GM12878 (cell line): ENCODE data around the gene RARA. TPM values are rescaled to one million over a fixed set of nuclear protein-coding genes. Genes with fewer than 3 reads are reported as not detected.

Source experiments
- ATAC-seq: fragments of 200-7000 bp; cut with Tn5 transposase; 3 replicates; pipeline ENCODE4 v1.9.1; 2020; ENCODE audit warnings: mild to moderate bottlenecking, moderate library complexity
- BruUV-seq: library from RNA; stranded (reverse); fragments of 400-500 nt; replicated peaks from 2 replicates; lab custom pipeline; 2021; lab: Mats Ljungman, UMichigan
- CTCF ChIA-PET: fragments of 300-600 bp; sonication (Branson Sonifier 250); formaldehyde crosslinking; extraction: SDS; loops from one replicate; lab custom pipeline; 2021; ENCODE audit warnings: inconsistent platforms; lab: Yijun Ruan, JAX
- POLR2A ChIA-PET: fragments of 350-600 bp; formaldehyde crosslinking; extraction: SDS; loops from one replicate; lab custom pipeline; 2021; ENCODE audit warnings: inconsistent platforms; lab: Charles Lee
- RAD21 ChIA-PET: fragments of 300-600 bp; sonication (Branson Sonifier 250); formaldehyde crosslinking; loops from one replicate; lab custom pipeline; 2023; ENCODE audit warnings: antibody characterized with exemption; ENCODE audit not compliant: unreplicated experiment; lab: Charles Lee
- SMC1A ChIA-PET: fragments of 300-600 bp; sonication (Branson Sonifier 250); formaldehyde crosslinking; loops from one replicate; lab custom pipeline; 2023; ENCODE audit not compliant: unreplicated experiment, uncharacterized antibody; lab: Charles Lee
- DNase-seq: peaks from one replicate; pipeline ENCODE4 v3.0.0-alpha.2; 2011; ENCODE audit warnings: low read depth, low spot score
- FAIRE-seq: peaks from 3 replicates; lab custom pipeline; 2011; peaks lifted over from hg19 to GRCh38; lab: Jason Lieb, UNC
- H2AFZ ChIP-seq: 2 replicates; pipeline ENCODE4 v1.6.0; 2011; ENCODE audit warnings: low read depth, low read length, control low read depth; ENCODE audit not compliant: control insufficient read depth
- H3K27ac ChIP-seq: 2 replicates; pipeline ENCODE4 v1.5.1; 2011; ENCODE audit warnings: control low read depth; ENCODE audit not compliant: control insufficient read depth, insufficient read depth
- H3K27me3 ChIP-seq, 2 experiments: replicated peaks in 1 of 2; 2 replicates each; pipeline versions ENCODE4 v1.6.0 to v1.6.1; 2011; ENCODE audit warnings: low read length in 1 of 2; ENCODE audit not compliant: control insufficient read depth in 2 of 2, insufficient read depth in 2 of 2
- H3K36me3 ChIP-seq, 2 experiments: 2 replicates each; pipeline ENCODE4 v1.5.1; 2011; ENCODE audit warnings: low read length in 1 of 2; ENCODE audit not compliant: control insufficient read depth in 2 of 2, insufficient read depth in 2 of 2
- H3K4me1 ChIP-seq: 2 replicates; pipeline ENCODE4 v1.6.1; 2011; ENCODE audit warnings: mild to moderate bottlenecking, low read length, moderate library complexity, mixed read lengths; ENCODE audit not compliant: control insufficient read depth, insufficient read depth
- H3K4me2 ChIP-seq: 2 replicates; pipeline ENCODE4 v1.6.0; 2011; ENCODE audit warnings: control low read depth; ENCODE audit not compliant: control insufficient read depth, insufficient read depth
- H3K4me3 ChIP-seq: fragments of 200-600 bp; sonication (generic); 2 replicates; pipeline ENCODE4 v1.5.1; 2016
- H3K79me2 ChIP-seq: 2 replicates; pipeline ENCODE4 v1.6.0; 2011; ENCODE audit warnings: low read length; ENCODE audit not compliant: control insufficient read depth, insufficient read depth
- H3K9ac ChIP-seq: 2 replicates; pipeline ENCODE4 v1.8.0; 2011; ENCODE audit warnings: low read length, control low read depth, mixed read lengths; ENCODE audit not compliant: control insufficient read depth, insufficient read depth
- H3K9me3 ChIP-seq: replicated peaks from 3 replicates; pipeline ENCODE4 v1.5.1; 2011; ENCODE audit warnings: mild to moderate bottlenecking, low read length; ENCODE audit not compliant: control insufficient read depth, insufficient read depth
- H4K20me1 ChIP-seq: 2 replicates; pipeline ENCODE4 v1.6.0; 2011; ENCODE audit not compliant: control insufficient read depth, insufficient read depth
- CEBPB ChIP-seq, 2 experiments: fragments of 150-350 bp in 1 of 2; IDR thresholded peaks; 2 replicates each; pipeline ENCODE4 v1.6.1; 2012 to 2014; ENCODE audit warnings: low read depth in 2 of 2, low read length in 2 of 2, borderline replicate concordance in 1 of 2, inconsistent platforms in 1 of 2
- E2F8 ChIP-seq: fragments of 450-650 bp; IDR thresholded peaks from 2 replicates; pipeline ENCODE4 v1.6.1; 2018; ENCODE audit warnings: mild to moderate bottlenecking, low read depth, moderate library complexity; ENCODE audit not compliant: partially characterized antibody
- MYB ChIP-seq: fragments of 150-350 bp; IDR thresholded peaks from 2 replicates; pipeline ENCODE4 v1.6.1; 2014; ENCODE audit warnings: mild to moderate bottlenecking, low read depth, low read length, borderline replicate concordance
- NRF1 ChIP-seq: conservative IDR thresholded peaks from 2 replicates; pipeline ENCODE4 v1.6.1; 2011; ENCODE audit warnings: mild to moderate bottlenecking, low read depth, low read length, improper control_type of control experiment
- POLR2A ChIP-seq: IDR thresholded peaks from 2 replicates; pipeline ENCODE4 v1.6.1; 2011; ENCODE audit warnings: low read depth, mild to moderate bottlenecking, low read length
- WGBS: methylation state at CpG from one replicate; pipeline ENCODE4 v1.1.6; 2016; ENCODE audit warnings: low lambda C conversion rate; ENCODE audit not compliant: insufficient replicate concordance, insufficient coverage; ENCODE audit errors: missing lambda C conversion rate; 5-methylcytosine and 5-hydroxymethylcytosine counted together
- in situ Hi-C: fragments of 300-500 bp; cut with MboI; formaldehyde crosslinking; loops from 9 replicates; pipeline ENCODE4 v1.14.3; 2018; ENCODE audit warnings: mixed read lengths
- intact Hi-C: fragments of 100-400 bp; cut with micrococcal nuclease; formaldehyde crosslinking; loops from one replicate; pipeline ENCODE4 v1.14.2; 2022; ENCODE audit not compliant: unreplicated experiment
- polyA plus RNA-seq, 11 experiments: library from polyadenylated mRNA; depleted of rRNA in 4 of 11; unstranded in 6 of 11; stranded (reverse) in 5 of 11; fragments of >200 nt; fragmentation: Nextera tagmentation in 4 of 11; fragmentation: Illumina TruSeq in 1 of 11; extraction: Ambion mirVana in 4 of 11; extraction: Trizol in 1 of 11; gene quantifications; 1 replicate in 1 of 11; 2 replicates in 10 of 11; pipeline versions ENCODE4 v1.2.1 to v1.2.3, GENCODE V29; 2011 to 2016; ENCODE audit warnings: inconsistent platforms in 2 of 11, missing spikeins in 2 of 11, low read depth in 1 of 11
- total RNA-seq, 4 experiments: library from RNA; depleted of rRNA in 3 of 4; stranded (reverse); fragments of >200 nt in 3 of 4; fragmentation: Illumina TruSeq in 1 of 4; extraction: Trizol in 1 of 4; gene quantifications; 2 replicates each; pipeline versions ENCODE4 v1.2.1 to v1.2.3, GENCODE V29; 2013 to 2021
- TF ChIP-seq, protein P1 (sequence below): fragments of 450-650 bp; IDR thresholded peaks from 2 replicates; pipeline ENCODE4 v1.6.1; 2017; ENCODE audit warnings: mild to moderate bottlenecking, moderate library complexity

Gene RARA
- total and polyA plus RNA-seq, 10 of the 15 experiments (the other 5 are each of a cell fraction or from before 2014, with no cell fraction given) = 0.13 to 33.6 (median 13.6) TPM

GRCh38 chr17:40259505-40259904, 49.5 kb upstream of the RARA start:
- ChIA-PET SMC1A (interaction anchor here (1.3 kb wide), 1 partner anchor 8 kb away, joined by 3 read pairs; no protein-coding TSS in a partner anchor), CTCF (interaction anchor here (1.0 to 1.8 kb wide), 2 partner anchors 14 to 58 kb away, joined by 3 to 11 read pairs; no protein-coding TSS in a partner anchor), POLR2A (interaction anchor here (0.6 to 0.8 kb wide), 4 partner anchors 12 to 149 kb away, joined by 4 to 5 read pairs (median 5); no protein-coding TSS in a partner anchor), RAD21 (no interaction called here)
- H3K4me3 ChIP-seq = no peak overlapping the region
- H3K9ac ChIP-seq = no peak overlapping the region
- FAIRE-seq (no peak), ATAC-seq (no peak), DNase-seq (no peak)
- 93% methylated on average over 2 of the region's 2 CpGs for WGBS
- H4K20me1 ChIP-seq = no peaks in the 10 kb centered on the region
- H3K4me1 ChIP-seq = no peaks in the 10 kb centered on the region
- no peak for TF ChIP-seq MYB
- TF ChIP-seq, protein P1, sequence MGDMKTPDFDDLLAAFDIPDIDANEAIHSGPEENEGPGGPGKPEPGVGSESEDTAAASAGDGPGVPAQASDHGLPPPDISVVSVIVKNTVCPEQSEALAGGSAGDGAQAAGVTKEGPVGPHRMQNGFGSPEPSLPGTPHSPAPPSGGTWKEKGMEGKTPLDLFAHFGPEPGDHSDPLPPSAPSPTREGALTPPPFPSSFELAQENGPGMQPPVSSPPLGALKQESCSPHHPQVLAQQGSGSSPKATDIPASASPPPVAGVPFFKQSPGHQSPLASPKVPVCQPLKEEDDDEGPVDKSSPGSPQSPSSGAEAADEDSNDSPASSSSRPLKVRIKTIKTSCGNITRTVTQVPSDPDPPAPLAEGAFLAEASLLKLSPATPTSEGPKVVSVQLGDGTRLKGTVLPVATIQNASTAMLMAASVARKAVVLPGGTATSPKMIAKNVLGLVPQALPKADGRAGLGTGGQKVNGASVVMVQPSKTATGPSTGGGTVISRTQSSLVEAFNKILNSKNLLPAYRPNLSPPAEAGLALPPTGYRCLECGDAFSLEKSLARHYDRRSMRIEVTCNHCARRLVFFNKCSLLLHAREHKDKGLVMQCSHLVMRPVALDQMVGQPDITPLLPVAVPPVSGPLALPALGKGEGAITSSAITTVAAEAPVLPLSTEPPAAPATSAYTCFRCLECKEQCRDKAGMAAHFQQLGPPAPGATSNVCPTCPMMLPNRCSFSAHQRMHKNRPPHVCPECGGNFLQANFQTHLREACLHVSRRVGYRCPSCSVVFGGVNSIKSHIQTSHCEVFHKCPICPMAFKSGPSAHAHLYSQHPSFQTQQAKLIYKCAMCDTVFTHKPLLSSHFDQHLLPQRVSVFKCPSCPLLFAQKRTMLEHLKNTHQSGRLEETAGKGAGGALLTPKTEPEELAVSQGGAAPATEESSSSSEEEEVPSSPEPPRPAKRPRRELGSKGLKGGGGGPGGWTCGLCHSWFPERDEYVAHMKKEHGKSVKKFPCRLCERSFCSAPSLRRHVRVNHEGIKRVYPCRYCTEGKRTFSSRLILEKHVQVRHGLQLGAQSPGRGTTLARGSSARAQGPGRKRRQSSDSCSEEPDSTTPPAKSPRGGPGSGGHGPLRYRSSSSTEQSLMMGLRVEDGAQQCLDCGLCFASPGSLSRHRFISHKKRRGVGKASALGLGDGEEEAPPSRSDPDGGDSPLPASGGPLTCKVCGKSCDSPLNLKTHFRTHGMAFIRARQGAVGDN = no peak
- TF ChIP-seq E2F8 = no peak
- TF ChIP-seq CEBPB (IDR thresholded peaks at IDR 0.05; ENCODE audit: borderline replicate concordance in 1 of 2, low read depth in 2 of 2, low read length in 2 of 2) = no peak
- TF ChIP-seq POLR2A = no peak
- TF ChIP-seq NRF1 = no peak
- H2AFZ ChIP-seq = no peak overlapping the region
- no peaks in the 10 kb centered on the region for H3K9me3 ChIP-seq
- no peaks in the 10 kb centered on the region for H3K79me2 ChIP-seq
- H3K36me3 ChIP-seq = peaks cover 7 to 10% of the 10 kb centered on the region in 2 experiments
- intact Hi-C loops (no loop called here), in situ Hi-C loops (no loop called here)
- H3K27me3 ChIP-seq = no peaks in the 10 kb centered on the region
- no peak overlapping the region for H3K27ac ChIP-seq
- no TSS peak for BruUV-seq
- H3K4me2 ChIP-seq = no peak overlapping the region
